Upper lobe of left lung (tissue), 4 donors: ENCODE measurements around the gene TBC1D16.
A peak's percentile ranks its signal among the peaks of the same experiment; 100 is the strongest.

ENCODE experiments used
- CTCF ChIP-seq, 6 experiments: fragments of 450-650 bp in 4 of 6; fragments of 200-600 bp in 2 of 6; sonication (generic) in 2 of 6; IDR thresholded peaks; one replicate each; pipeline ENCODE4 v1.5.1; 2016 to 2019; ENCODE audit warnings: antibody characterized with exemption in 6 of 6
- EP300 ChIP-seq, 4 donors: sonication (generic); formaldehyde crosslinking; IDR thresholded peaks; one replicate each; pipeline ENCODE4 v1.5.1; 2017; ENCODE audit warnings: antibody characterized with exemption in 4 of 4, control low read depth in 2 of 4
- POLR2A ChIP-seq, 4 donors: fragments of 450-650 bp; IDR thresholded peaks; one replicate each; pipeline ENCODE4 v1.5.1; 2016 to 2017; ENCODE audit warnings: antibody characterized with exemption in 4 of 4, mild to moderate bottlenecking in 2 of 4
- POLR2AphosphoS5 ChIP-seq, 2 donors: sonication (generic); formaldehyde crosslinking; IDR thresholded peaks; one replicate each; pipeline ENCODE4 v1.5.1; 2017; ENCODE audit warnings: antibody characterized with exemption in 2 of 2

DNA sequence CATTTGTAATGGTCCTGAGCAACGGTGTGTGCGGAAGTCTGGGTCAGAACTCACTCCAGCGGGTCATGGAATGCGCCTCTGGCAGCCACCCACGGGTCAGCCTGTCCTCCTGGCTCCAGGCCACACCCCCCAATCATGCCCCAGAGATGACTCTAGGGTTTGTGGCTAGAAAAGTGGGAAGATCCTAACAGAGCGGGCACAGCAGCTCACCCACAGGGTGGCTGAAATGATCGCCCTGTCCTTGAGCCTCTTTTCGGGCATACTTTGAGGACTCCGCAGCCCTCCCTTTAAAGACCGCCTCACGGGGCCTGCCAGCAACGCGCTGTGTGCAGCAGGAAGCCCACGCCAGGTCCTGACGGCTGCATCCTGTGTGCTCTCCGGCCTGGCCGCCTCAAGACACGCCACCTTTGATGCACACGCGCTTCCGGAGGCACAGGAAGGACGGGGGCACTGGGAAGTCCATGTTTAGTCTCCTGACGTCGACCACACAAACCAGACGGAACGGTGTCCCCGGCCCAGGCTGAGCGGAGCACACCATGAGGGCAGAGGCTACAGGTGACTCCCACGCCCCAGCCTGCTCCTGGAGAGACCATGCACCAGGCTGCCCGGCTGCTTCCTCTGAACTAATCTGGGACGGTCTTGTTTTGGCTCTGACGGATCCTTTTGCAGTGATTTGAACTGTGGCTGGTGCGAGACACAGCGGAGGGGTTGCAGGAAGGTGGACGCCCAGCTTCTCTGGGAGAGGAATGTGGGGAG, 92.9 kb downstream of the TBC1D16 start:
- TF ChIP-seq CTCF (IDR thresholded peaks at IDR 0.05) (no peak), POLR2A (IDR thresholded peaks at IDR 0.05) (no peak), EP300 (IDR thresholded peaks at IDR 0.05) (peak in 3 of 4 donors; percentile 21 to 95 (median 68)), POLR2AphosphoS5 (IDR thresholded peaks at IDR 0.05) (peak; percentile 77 to 88)
